K562 (cell line): ENCODE results near the gene SPRY4. TPM values are rescaled to one million over a fixed set of nuclear protein-coding genes. Genes with fewer than 3 reads are reported as not detected.

Source experiments
- ATAC-seq: fragments of 200-7000 bp; cut with Tn5 transposase; 3 replicates; pipeline ENCODE4 v1.9.1; 2020; ENCODE audit warnings: moderate library complexity
- BruUV-seq: library from RNA; stranded (reverse); fragments of 400-500 nt; replicated peaks from 2 replicates; lab custom pipeline; 2021; lab: Mats Ljungman, UMichigan
- CTCF ChIA-PET: fragments of 300-600 bp; formaldehyde crosslinking; extraction: SDS; loops from one replicate; lab custom pipeline; 2021; ENCODE audit warnings: low intra/inter-chr PET ratio; lab: Yijun Ruan, JAX
- POLR2A ChIA-PET: fragments of 300-600, 350-650 bp; sonication (Branson Sonifier 250); formaldehyde crosslinking; extraction: SDS; loops from one replicate; lab custom pipeline; 2021; ENCODE audit warnings: antibody characterized with exemption, inconsistent platforms; lab: Yijun Ruan, JAX
- DNase-seq, 4 experiments: peaks; one replicate each; pipeline versions ENCODE4 v3.0.0 to v3.0.0-alpha.2; 2011 to 2018; ENCODE audit warnings: low spot score in 3 of 4, mixed read lengths in 3 of 4; ENCODE audit errors: extremely low read depth in 1 of 4
- FAIRE-seq: peaks from 2 replicates; lab custom pipeline; 2011; peaks lifted over from hg19 to GRCh38; lab: Jason Lieb, UNC
- H2AFZ ChIP-seq: 2 replicates; pipeline ENCODE4 v1.6.0; 2011; ENCODE audit warnings: low read depth, low read length, control low read depth, inconsistent platforms
- H3K27ac ChIP-seq: fragments of 200-600 bp; 3 replicates; pipeline ENCODE4 v1.8.0; 2011; ENCODE audit warnings: low read depth, mild to moderate bottlenecking, control low read depth, inconsistent platforms, low read length, moderate library complexity, mixed read lengths; ENCODE audit errors: extremely low read depth
- H3K27me3 ChIP-seq, 2 experiments: fragments of 300-600 bp in 1 of 2; 2 replicates in 1 of 2; 3 replicates in 1 of 2; pipeline versions ENCODE4 v1.6.0 to v1.8.0; 2011; ENCODE audit warnings: inconsistent platforms in 2 of 2, low read length in 2 of 2, mild to moderate bottlenecking in 1 of 2, mixed read lengths in 1 of 2, moderate library complexity in 1 of 2; ENCODE audit not compliant: control insufficient read depth in 2 of 2, insufficient read depth in 2 of 2
- H3K36me3 ChIP-seq: fragments of 300-600 bp; 3 replicates; pipeline ENCODE4 v1.8.0; 2011; ENCODE audit warnings: mild to moderate bottlenecking, low read length, inconsistent platforms; ENCODE audit not compliant: control insufficient read depth, insufficient read depth
- H3K4me1 ChIP-seq, 2 experiments: fragments of 200-600 bp in 1 of 2; replicated peaks in 1 of 2; 2 replicates in 1 of 2; 3 replicates in 1 of 2; pipeline versions ENCODE4 v1.5.1 to v1.8.0; 2011; ENCODE audit warnings: inconsistent platforms in 2 of 2, low read length in 2 of 2, mild to moderate bottlenecking in 1 of 2, mixed read lengths in 1 of 2, moderate library complexity in 1 of 2; ENCODE audit not compliant: control insufficient read depth in 2 of 2, insufficient read depth in 2 of 2
- H3K4me2 ChIP-seq: 2 replicates; pipeline ENCODE4 v1.6.1; 2011; ENCODE audit warnings: low read length, control low read depth, inconsistent platforms, mixed read lengths; ENCODE audit not compliant: insufficient read depth
- H3K4me3 ChIP-seq: fragments of 200-600 bp; sonication (generic), shearing (Covaris generic); 2 replicates; pipeline ENCODE4 v1.5.1; 2016; ENCODE audit warnings: control low read depth, inconsistent platforms
- H3K79me2 ChIP-seq: fragments of 200-600 bp; 3 replicates; pipeline ENCODE4 v1.8.0; 2011; ENCODE audit warnings: low read length, inconsistent platforms; ENCODE audit not compliant: control insufficient read depth, insufficient read depth
- H3K9ac ChIP-seq, 2 experiments: 2 replicates each; pipeline versions ENCODE4 v1.6.0 to v1.6.1; 2011; ENCODE audit warnings: low read depth in 2 of 2, low read length in 2 of 2, control low read depth in 1 of 2, inconsistent platforms in 1 of 2, mild to moderate bottlenecking in 1 of 2, mixed read lengths in 1 of 2; ENCODE audit not compliant: insufficient read depth in 1 of 2
- H3K9me1 ChIP-seq: one replicate; pipeline ENCODE4 v1.6.0; 2011; ENCODE audit warnings: inconsistent platforms, mild to moderate bottlenecking, low read length, moderate library complexity; ENCODE audit not compliant: control insufficient read depth, insufficient read depth
- H3K9me3 ChIP-seq: replicated peaks from 2 replicates; pipeline ENCODE4 v1.5.1; 2011; ENCODE audit warnings: low read depth, low read length, inconsistent platforms; ENCODE audit not compliant: control insufficient read depth, insufficient read depth
- H4K20me1 ChIP-seq: replicated peaks from 2 replicates; pipeline ENCODE4 v1.6.1; 2011; ENCODE audit warnings: low read length, inconsistent platforms, mixed read lengths; ENCODE audit not compliant: control insufficient read depth, insufficient read depth
- BCOR ChIP-seq: fragments of 450-650 bp; IDR thresholded peaks from 2 replicates; pipeline ENCODE4 v1.6.1; 2016
- CBFA2T2 ChIP-seq: fragments of 450-650 bp; conservative IDR thresholded peaks from 2 replicates; pipeline ENCODE4 v1.6.1; 2017; ENCODE audit warnings: mild to moderate bottlenecking
- CHCHD3 ChIP-seq: fragments of 250-450 bp; sonication (Bioruptor Pico); IDR thresholded peaks from 2 replicates; pipeline ENCODE4 v2.1.2; 2022; ENCODE audit warnings: mild to moderate bottlenecking
- EZH2 ChIP-seq: IDR thresholded peaks from 2 replicates; pipeline ENCODE4 v1.6.1; 2012; ENCODE audit warnings: low read depth, mild to moderate bottlenecking, inconsistent platforms, low read length, borderline replicate concordance
- KDM2B ChIP-seq: fragments of 250-450 bp; sonication (Bioruptor Pico); IDR thresholded peaks from 2 replicates; pipeline ENCODE4 v1.8.0; 2021; ENCODE audit warnings: mild to moderate bottlenecking, moderate library complexity
- NR0B1 ChIP-seq: fragments of 450-650 bp; IDR thresholded peaks from one replicate; pipeline ENCODE4 v1.6.1; 2018; ENCODE audit warnings: mild to moderate bottlenecking, moderate library complexity; ENCODE audit not compliant: partially characterized antibody
- PHB2 ChIP-seq: fragments of 450-650 bp; IDR thresholded peaks from 2 replicates; pipeline ENCODE4 v1.6.1; 2017; ENCODE audit warnings: low read depth
- POLR2B ChIP-seq: fragments of 450-650 bp; IDR thresholded peaks from 2 replicates; pipeline ENCODE4 v1.6.1; 2018; ENCODE audit warnings: low read depth; ENCODE audit not compliant: partially characterized antibody
- POU5F1 ChIP-seq: fragments of 150-350 bp; IDR thresholded peaks from 2 replicates; pipeline ENCODE4 v1.6.1; 2014; ENCODE audit warnings: borderline replicate concordance, low read length, low read depth, mild to moderate bottlenecking; ENCODE audit not compliant: partially characterized antibody
- RBM25 ChIP-seq: fragments of 200-400 bp; formaldehyde crosslinking; IDR thresholded peaks from 2 replicates; pipeline ENCODE4 v1.6.1; 2018; ENCODE audit warnings: low read length, low read depth, moderate library complexity; ENCODE audit not compliant: severe bottlenecking
- STAT5A ChIP-seq: IDR thresholded peaks from 2 replicates; pipeline ENCODE4 v1.6.1; 2012; ENCODE audit warnings: low read length, inconsistent platforms, borderline replicate concordance
- TAF1 ChIP-seq: IDR thresholded peaks from 2 replicates; pipeline ENCODE4 v1.6.1; 2011; ENCODE audit warnings: mild to moderate bottlenecking, low read length, moderate library complexity; ENCODE audit not compliant: insufficient read depth, control insufficient read depth, severe bottlenecking; ENCODE audit errors: extremely low read depth
- ZNF143 ChIP-seq: sonication (generic); formaldehyde crosslinking; IDR thresholded peaks from 2 replicates; pipeline ENCODE4 v1.9.0; 2022; ENCODE audit warnings: mild to moderate bottlenecking, missing genetic modification reagents
- ZNF165 ChIP-seq: fragments of 250-450 bp; sonication (Bioruptor Pico); IDR thresholded peaks from 2 replicates; pipeline ENCODE4 v1.4.0; 2020; ENCODE audit warnings: borderline replicate concordance
- ZNF407 ChIP-seq: fragments of 450-650 bp; IDR thresholded peaks from 2 replicates; pipeline ENCODE4 v1.6.1; 2016; ENCODE audit warnings: low read depth
- WGBS: fragments of 100-300 bp; shearing (Covaris generic); methylation state at CpG from one replicate; pipeline ENCODE4 v1.1.6; 2016; ENCODE audit warnings: low coverage, mixed read lengths; ENCODE audit not compliant: insufficient coverage; ENCODE audit errors: missing lambda C conversion rate; 5-methylcytosine and 5-hydroxymethylcytosine counted together
- in situ Hi-C: fragments of 300-500 bp; cut with MboI; formaldehyde crosslinking; loops from 4 replicates; pipeline ENCODE4 v1.15.0; 2018; ENCODE audit warnings: inconsistent platforms, mixed read lengths
- intact Hi-C: fragments of 100-400 bp; cut with micrococcal nuclease; formaldehyde crosslinking; loops from 2 replicates; pipeline ENCODE4 v1.14.2; 2022
- polyA plus RNA-seq, 8 experiments: library from polyadenylated mRNA; depleted of rRNA in 4 of 8; stranded (reverse) in 5 of 8; unstranded in 3 of 8; fragments of >200 nt; fragmentation: Nextera tagmentation in 2 of 8; fragmentation: Illumina TruSeq in 1 of 8; extraction: Ambion mirVana in 2 of 8; extraction: Trizol in 1 of 8; gene quantifications; 2 replicates each; pipeline versions ENCODE4 v1.2.1 to v1.2.3, GENCODE V29; 2011 to 2014; ENCODE audit warnings: inconsistent platforms in 1 of 8, missing spikeins in 1 of 8
- total RNA-seq, 7 experiments: library from RNA; depleted of rRNA in 6 of 7; stranded (reverse); fragments of >200 nt in 6 of 7; fragmentation: Illumina TruSeq in 2 of 7; extraction: Trizol in 2 of 7; gene quantifications; 2 replicates each; pipeline versions ENCODE4 v1.2.1 to v1.2.3, GENCODE V29; 2011 to 2021; ENCODE audit warnings: low replicate concordance in 1 of 7

Gene SPRY4
- total and polyA plus RNA-seq, 9 of the 15 experiments (the other 6 are each of a cell fraction or from before 2014, with no cell fraction given): 2.6 to 24.2 (median 9.5) TPM

GRCh38 chr5:142298789-142299188 is 26.0 kb downstream of the SPRY4 start:
- CTCF ChIA-PET: interaction anchor here (0.6 kb wide), 1 partner anchor 250 kb away, joined by 3 read pairs; no protein-coding TSS in a partner anchor
- Histone ChIP-seq H3K9me3 (no peaks in the 10 kb centered on the region), H4K20me1 (no peaks in the 10 kb centered on the region), H3K79me2 (no peaks in the 10 kb centered on the region), H3K36me3 (no peaks in the 10 kb centered on the region), H3K9ac (no peak overlapping the region), H2AFZ (no peak overlapping the region), H3K4me1 (peaks cover 7 to 26% of the 10 kb centered on the region in 2 experiments; a peak in 3 of 5 replicates), H3K4me2 (no peak overlapping the region), H3K27me3 (no peaks in the 10 kb centered on the region), H3K27ac (no peak overlapping the region), H3K9me1 (no peaks in the 10 kb centered on the region), H3K4me3 (no peak overlapping the region)
- 62% methylated on average over 6 of the region's 6 CpGs for WGBS
- FAIRE-seq (no peak), ATAC-seq (no peak), DNase-seq (no peak)
- in situ Hi-C loops: no loop called here
- intact Hi-C loops: no loop called here
- POLR2A ChIA-PET: interaction anchor here (1.8 to 6.1 kb wide), 3 partner anchors 8 to 13 kb away, joined by 5 to 38 read pairs (median 5); no protein-coding TSS in a partner anchor
- no TSS peak for BruUV-seq
- TF ChIP-seq ZNF143 (no peak), POU5F1 (no peak), EZH2 (no peak), ZNF165 (no peak), RBM25 (no peak), CHCHD3 (CRISPR knock-in tag) (no peak), PHB2 (no peak), ZNF407 (no peak), NR0B1 (no peak), STAT5A (no peak), POLR2B (no peak), TAF1 (no peak), CBFA2T2 (no peak), BCOR (no peak), KDM2B (CRISPR knock-in tag) (no peak)
